ENCODE results near the gene SHROOM4.

SHROOM4 gene

GRCh38 chrX:50700921-50701320 is 113.1 kb downstream of the SHROOM4 start:
- DNase-seq, result no peak

- DNase-seq, result no peak
Observed at GRCh38 chrX:50698944-50699343, 115.0 kb downstream of the SHROOM4 start.

- DNase-seq, result no peak
Observed at GRCh38 chrX:50697691-50698090, 116.3 kb downstream of the SHROOM4 start.

- peak; percentile 2 for DNase-seq
Observed at GRCh38 chrX:50691820-50692219, 122.2 kb downstream of the SHROOM4 start.

- DNase-seq, result no peak
Observed at GRCh38 chrX:50684871-50685270, 129.1 kb downstream of the SHROOM4 start.

GRCh38 chrX:50680990-50681389 is 133.0 kb downstream of the SHROOM4 start:
- no peak for DNase-seq

GRCh38 chrX:50677789-50678188 is 136.2 kb downstream of the SHROOM4 start:
- DNase-seq, result no peak

GRCh38 chrX:50671661-50672060 is 142.3 kb downstream of the SHROOM4 start:
- DNase-seq, result no peak

GRCh38 chrX:50668860-50669259 is 145.1 kb downstream of the SHROOM4 start:
- no peak for DNase-seq

- no peak for DNase-seq
Observed at GRCh38 chrX:50648156-50648555, 165.8 kb downstream of the SHROOM4 start.

GRCh38 chrX:50644496-50644895 is 169.5 kb downstream of the SHROOM4 start:
- DNase-seq, result no peak

GRCh38 chrX:50643525-50644137 is 170.4 kb downstream of the SHROOM4 start:
- no peak for DNase-seq

GRCh38 chrX:50638123-50638522 is 175.9 kb downstream of the SHROOM4 start:
- DNase-seq, result no peak

GRCh38 chrX:50635817-50636365 is 178.1 kb downstream of the SHROOM4 start:
- DNase-seq, result no peak

GRCh38 chrX:50635162-50635561 is 178.8 kb downstream of the SHROOM4 start:
- no peak for DNase-seq

- DNase-seq, result no peak
Observed at GRCh38 chrX:50629774-50630173, 184.2 kb downstream of the SHROOM4 start.

- no peak for DNase-seq
Observed at GRCh38 chrX:50627696-50628095, 186.3 kb downstream of the SHROOM4 start.

GRCh38 chrX:50626432-50626831 is 187.6 kb downstream of the SHROOM4 start:
- no peak for DNase-seq

- DNase-seq, result no peak
Observed at GRCh38 chrX:50622751-50623150, 191.2 kb downstream of the SHROOM4 start.

- no peak for DNase-seq
Observed at GRCh38 chrX:50618788-50619558, 195.0 kb downstream of the SHROOM4 start.

- no peak for DNase-seq
Observed at GRCh38 chrX:50617183-50617582, 196.8 kb downstream of the SHROOM4 start.

- DNase-seq, result no peak
Observed at GRCh38 chrX:50615570-50616158, 198.3 kb downstream of the SHROOM4 start.

- DNase-seq, result no peak
Observed at GRCh38 chrX:50614460-50614859, 199.5 kb downstream of the SHROOM4 start.

- DNase-seq, result no peak
Observed at GRCh38 chrX:50613846-50614245, 200.1 kb downstream of the SHROOM4 start.
